Ishikawa (cell line): ENCODE results near the gene CAPZB.

ENCODE experiments used
- CEBPB ChIP-seq: IDR thresholded peaks from 2 replicates; pipeline ENCODE4 v1.6.1; 2012
- CREB1 ChIP-seq: IDR thresholded peaks from 2 replicates; pipeline ENCODE4 v1.6.1; 2012; ENCODE audit warnings: low read depth
- EGR1 ChIP-seq: IDR thresholded peaks from 2 replicates; pipeline ENCODE4 v1.6.1; 2012
- EP300 ChIP-seq: IDR thresholded peaks from 2 replicates; pipeline ENCODE4 v1.6.1; 2012; ENCODE audit warnings: borderline replicate concordance
- FOXM1 ChIP-seq: IDR thresholded peaks from 2 replicates; pipeline ENCODE4 v1.6.1; 2012; ENCODE audit warnings: low read depth, borderline replicate concordance
- MAX ChIP-seq: IDR thresholded peaks from 2 replicates; pipeline ENCODE4 v1.6.1; 2012
- NFIC ChIP-seq: IDR thresholded peaks from 2 replicates; pipeline ENCODE4 v1.6.1; 2012
- RAD21 ChIP-seq: IDR thresholded peaks from 2 replicates; pipeline ENCODE4 v1.6.1; 2012; ENCODE audit warnings: low read depth
- TAF1 ChIP-seq: IDR thresholded peaks from 2 replicates; pipeline ENCODE4 v1.6.1; 2012; ENCODE audit warnings: low read depth, mild to moderate bottlenecking
- TCF12 ChIP-seq: IDR thresholded peaks from 2 replicates; pipeline ENCODE4 v1.6.1; 2012; ENCODE audit warnings: low read depth
- TEAD4 ChIP-seq: IDR thresholded peaks from 2 replicates; pipeline ENCODE4 v1.6.1; 2012
- USF1 ChIP-seq: IDR thresholded peaks from 2 replicates; pipeline ENCODE4 v1.6.1; 2012
- YY1 ChIP-seq: IDR thresholded peaks from 2 replicates; pipeline ENCODE4 v1.6.1; 2012; ENCODE audit warnings: low read depth
- ZBTB7A ChIP-seq: IDR thresholded peaks from 2 replicates; pipeline ENCODE4 v1.6.1; 2012; ENCODE audit warnings: low read depth
- TF ChIP-seq, protein P1 (sequence below): IDR thresholded peaks from 2 replicates; pipeline ENCODE4 v1.6.1; 2012; ENCODE audit warnings: low read depth, mild to moderate bottlenecking

The CAPZB gene

GRCh38 chr1:19414515-19415121, 70.7 kb downstream of the CAPZB start:
- TF ChIP-seq FOXM1 (no peak), TCF12 (no peak), NFIC (no peak), TAF1 (no peak)

GRCh38 chr1:19413999-19414398, 71.3 kb downstream of the CAPZB start:
- TF ChIP-seq TEAD4 (no peak), FOXM1 (no peak), NFIC (no peak), ZBTB7A (no peak), RAD21 (no peak)
- TF ChIP-seq, protein P1, sequence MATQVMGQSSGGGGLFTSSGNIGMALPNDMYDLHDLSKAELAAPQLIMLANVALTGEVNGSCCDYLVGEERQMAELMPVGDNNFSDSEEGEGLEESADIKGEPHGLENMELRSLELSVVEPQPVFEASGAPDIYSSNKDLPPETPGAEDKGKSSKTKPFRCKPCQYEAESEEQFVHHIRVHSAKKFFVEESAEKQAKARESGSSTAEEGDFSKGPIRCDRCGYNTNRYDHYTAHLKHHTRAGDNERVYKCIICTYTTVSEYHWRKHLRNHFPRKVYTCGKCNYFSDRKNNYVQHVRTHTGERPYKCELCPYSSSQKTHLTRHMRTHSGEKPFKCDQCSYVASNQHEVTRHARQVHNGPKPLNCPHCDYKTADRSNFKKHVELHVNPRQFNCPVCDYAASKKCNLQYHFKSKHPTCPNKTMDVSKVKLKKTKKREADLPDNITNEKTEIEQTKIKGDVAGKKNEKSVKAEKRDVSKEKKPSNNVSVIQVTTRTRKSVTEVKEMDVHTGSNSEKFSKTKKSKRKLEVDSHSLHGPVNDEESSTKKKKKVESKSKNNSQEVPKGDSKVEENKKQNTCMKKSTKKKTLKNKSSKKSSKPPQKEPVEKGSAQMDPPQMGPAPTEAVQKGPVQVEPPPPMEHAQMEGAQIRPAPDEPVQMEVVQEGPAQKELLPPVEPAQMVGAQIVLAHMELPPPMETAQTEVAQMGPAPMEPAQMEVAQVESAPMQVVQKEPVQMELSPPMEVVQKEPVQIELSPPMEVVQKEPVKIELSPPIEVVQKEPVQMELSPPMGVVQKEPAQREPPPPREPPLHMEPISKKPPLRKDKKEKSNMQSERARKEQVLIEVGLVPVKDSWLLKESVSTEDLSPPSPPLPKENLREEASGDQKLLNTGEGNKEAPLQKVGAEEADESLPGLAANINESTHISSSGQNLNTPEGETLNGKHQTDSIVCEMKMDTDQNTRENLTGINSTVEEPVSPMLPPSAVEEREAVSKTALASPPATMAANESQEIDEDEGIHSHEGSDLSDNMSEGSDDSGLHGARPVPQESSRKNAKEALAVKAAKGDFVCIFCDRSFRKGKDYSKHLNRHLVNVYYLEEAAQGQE: no peak

DNA sequence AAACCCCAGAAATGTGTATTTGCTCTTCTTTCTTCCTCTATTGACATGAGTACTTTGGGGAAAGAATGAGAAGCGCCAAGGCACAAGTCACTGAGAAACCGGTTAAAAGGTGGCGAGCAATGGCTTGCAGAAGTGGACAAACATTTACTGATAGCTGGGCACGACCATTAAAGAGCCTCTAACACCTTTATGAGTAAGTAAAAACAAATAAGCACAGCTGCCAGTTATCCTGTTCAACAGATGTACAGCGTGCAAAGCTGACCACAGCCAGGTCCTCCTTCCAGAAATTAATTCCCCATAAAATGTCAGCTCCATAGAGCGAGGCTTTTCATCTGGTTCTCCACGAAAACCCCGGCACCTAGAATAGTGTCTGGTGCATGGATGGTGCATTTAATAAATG, 72.7 kb downstream of the CAPZB start:
- no peak for TF ChIP-seq EGR1
- no peak for TF ChIP-seq USF1
- TF ChIP-seq MAX: no peak
- TF ChIP-seq ZBTB7A: no peak
- no peak for TF ChIP-seq CEBPB
- TF ChIP-seq TAF1: no peak
- no peak for TF ChIP-seq YY1
- TF ChIP-seq CREB1: no peak
- no peak for TF ChIP-seq FOXM1
- no peak for TF ChIP-seq TCF12
- no peak for TF ChIP-seq RAD21
- TF ChIP-seq TEAD4: no peak
- TF ChIP-seq, protein P1: no peak
- no peak for TF ChIP-seq NFIC
- no peak for TF ChIP-seq EP300

GRCh38 chr1:19411612-19412011, 73.7 kb downstream of the CAPZB start:
- TF ChIP-seq NFIC: no peak
- no peak for TF ChIP-seq FOXM1

GRCh38 chr1:19410393-19410792, 74.9 kb downstream of the CAPZB start:
- TF ChIP-seq MAX (no peak), CEBPB (no peak), CREB1 (no peak), RAD21 (no peak), EGR1 (no peak), TCF12 (no peak), ZBTB7A (no peak), EP300 (no peak), TAF1 (no peak), USF1 (no peak), YY1 (no peak), TEAD4 (no peak), NFIC (no peak), FOXM1 (no peak)
- TF ChIP-seq, protein P1: no peak
